ENCODE results near the gene CCT7. TPM values are rescaled to one million over a fixed set of nuclear protein-coding genes. Genes with fewer than 3 reads are reported as not detected.

Gene CCT7
- total and polyA plus RNA-seq, 4 experiments from 2014 or later, result 187 to 400 (median 213) TPM

GRCh38 chr2:73292316-73292905, 58.3 kb downstream of the CCT7 start:
- Mint-ChIP-seq H3K27ac (peak overlapping the region in 3 of 7 donors; percentile 45 to 77 (median 46)), H3K36me3 (peaks cover 0 to 1% of the 10 kb centered on the region in 2 donors), H3K4me1 (peaks cover 6 to 22% (median 15%) of the 10 kb centered on the region in 4 donors), H3K9me3 (peaks cover 0 to 2% (median 0%) of the 10 kb centered on the region in 8 donors), H3K4me3 (peak overlapping the region; percentile 6 to 87 (median 74)), H3K27me3 (peaks cover 33 to 39% of the 10 kb centered on the region in 2 donors)
- no peak for DNase-seq
- H3K27ac ChIP-seq (ENCODE audit: low read depth, low read length), result no peak overlapping the region
- ChIA-PET CTCF (ENCODE audit: partially characterized antibody) (interaction anchor here (1.3 to 5.0 kb wide), 2 partner anchors 21 to 58 kb away, joined by 4 to 54 read pairs; partner anchors contain the start of genes CCT7 and PRADC1), POLR2A (ENCODE audit: partially characterized antibody) (interaction anchor here (1.0 to 3.3 kb wide), 2 partner anchors 58 to 93 kb away, joined by 3 to 18 read pairs; partner anchors contain the start of genes ALMS1 and CCT7)
- intact Hi-C loops (cut with micrococcal nuclease), result loop anchor here (5.0 kb wide), 2 partner anchors 80 to 220 kb away; partner anchors contain the start of genes SFXN5 and SMYD5
- no peaks in the 10 kb centered on the region for H3K9me3 ChIP-seq (ENCODE audit: control insufficient read depth in 1 of 2, low read length in 2 of 2)
- H3K27me3 ChIP-seq (ENCODE audit: insufficient read depth, low read length), result peaks cover 27% of the 10 kb centered on the region
- peak overlapping the region in 1 of 2 donors; percentile 55 for H3K4me3 ChIP-seq (ENCODE audit: low read length in 2 of 2)
- H3K36me3 ChIP-seq (ENCODE audit: insufficient read depth, low read length), result no peaks in the 10 kb centered on the region
- H3K4me1 ChIP-seq (ENCODE audit: insufficient read depth, low read length), result peaks cover 28% of the 10 kb centered on the region

- peak in 1 of 5 donors; percentile 28 for DNase-seq
- H3K36me3 ChIP-seq (ENCODE audit: insufficient read depth, low read length), result no peaks in the 10 kb centered on the region
- Mint-ChIP-seq H3K4me1 (peaks cover 6 to 22% (median 15%) of the 10 kb centered on the region in 4 donors), H3K9me3 (peaks cover 0 to 2% (median 0%) of the 10 kb centered on the region in 8 donors), H3K27ac (peak overlapping the region in 3 of 7 donors; percentile 46 to 77 (median 69)), H3K4me3 (peak overlapping the region; percentile 49 to 87 (median 74)), H3K36me3 (peaks cover 0 to 1% of the 10 kb centered on the region in 2 donors), H3K27me3 (peaks cover 38 to 45% of the 10 kb centered on the region in 2 donors)
- no peaks in the 10 kb centered on the region for H3K9me3 ChIP-seq (ENCODE audit: control insufficient read depth in 1 of 2, low read length in 2 of 2)
- peaks cover 30% of the 10 kb centered on the region for H3K27me3 ChIP-seq (ENCODE audit: insufficient read depth, low read length)
- H3K4me1 ChIP-seq (ENCODE audit: insufficient read depth, low read length), result peaks cover 28% of the 10 kb centered on the region
- H3K27ac ChIP-seq (ENCODE audit: low read depth, low read length), result no peak overlapping the region
- intact Hi-C loops (cut with micrococcal nuclease), result loop anchor here (1.0 to 5.0 kb wide), 4 partner anchors 24 to 221 kb away; partner anchors contain the start of genes ALMS1, SFXN5 and SMYD5
- CTCF ChIA-PET (ENCODE audit: partially characterized antibody), result interaction anchor here (1.3 to 5.0 kb wide), 2 partner anchors 21 to 59 kb away, joined by 4 to 54 read pairs; partner anchors contain the start of genes CCT7 and PRADC1
- peak overlapping the region in 1 of 2 donors; percentile 55 for H3K4me3 ChIP-seq (ENCODE audit: low read length in 2 of 2)
- POLR2A ChIA-PET (ENCODE audit: partially characterized antibody), result interaction anchor here (0.6 to 1.2 kb wide), 4 partner anchors 59 to 606 kb away, joined by 3 to 6 read pairs (median 4); partner anchors contain the start of genes ALMS1 and CCT7
Measured at GRCh38 chr2:73292906-73293533, 58.9 kb downstream of the CCT7 start.

- Mint-ChIP-seq H3K27me3 (peaks cover 37 to 42% of the 10 kb centered on the region in 2 donors), H3K27ac (peak within 1 kb of the TSS in 4 of 7 donors; percentile 69 to 77 (median 72)), H3K4me3 (peak within 1 kb of the TSS; percentile 64 to 87 (median 78)), H3K4me1 (peaks cover 6 to 22% (median 15%) of the 10 kb centered on the region in 4 donors), H3K36me3 (peaks cover 0 to 1% of the 10 kb centered on the region in 2 donors), H3K9me3 (peaks cover 0 to 2% (median 0%) of the 10 kb centered on the region in 8 donors)
- Histone ChIP-seq H3K36me3 (ENCODE audit: insufficient read depth, low read length) (no peaks in the 10 kb centered on the region), H3K9me3 (ENCODE audit: control insufficient read depth in 1 of 2, low read length in 2 of 2) (no peaks in the 10 kb centered on the region), H3K4me1 (ENCODE audit: insufficient read depth, low read length) (peaks cover 28% of the 10 kb centered on the region), H3K4me3 (ENCODE audit: low read length in 2 of 2) (peak within 1 kb of the TSS; percentile 55 to 71), H3K27ac (ENCODE audit: low read depth, low read length) (no peak within 1 kb of the TSS), H3K27me3 (ENCODE audit: insufficient read depth, low read length) (peaks cover 30% of the 10 kb centered on the region)
- intact Hi-C loops (cut with micrococcal nuclease), result loop anchor here (1.0 to 5.0 kb wide), 4 partner anchors 24 to 221 kb away; partner anchors contain the start of genes ALMS1, SFXN5 and SMYD5
- ChIA-PET CTCF (ENCODE audit: partially characterized antibody) (interaction anchor here (0.8 to 1.3 kb wide), 2 partner anchors 22 to 82 kb away, joined by 3 to 4 read pairs; no protein-coding TSS in a partner anchor), POLR2A (ENCODE audit: partially characterized antibody) (interaction anchor here (0.6 to 1.2 kb wide), 3 partner anchors 59 to 605 kb away, joined by 3 to 6 read pairs (median 6); partner anchors contain the start of genes ALMS1 and CCT7)
- peak; percentile 90 to 97 (median 92) for DNase-seq
Measured at GRCh38 chr2:73293534-73294171, 59.5 kb downstream of the CCT7 start, which contains the start of gene EGR4. EGR4 (minus strand) TSS chr2:73293548; CDS start chr2:73293317, 231 bp downstream.

GRCh38 chr2:73294239-73294638, 60.1 kb downstream of the CCT7 start:
- CTCF ChIA-PET (ENCODE audit: partially characterized antibody), result interaction anchor here (0.8 kb wide), 1 partner anchor 82 kb away, joined by 3 read pairs; no protein-coding TSS in a partner anchor
- POLR2A ChIA-PET (ENCODE audit: partially characterized antibody), result interaction anchor here (1.2 kb wide), 2 partner anchors 60 to 91 kb away, joined by 6 read pairs; partner anchors contain the start of genes ALMS1 and CCT7
- Mint-ChIP-seq H3K4me1 (peaks cover 6 to 22% (median 15%) of the 10 kb centered on the region in 4 donors), H3K27ac (no peak overlapping the region), H3K4me3 (peak overlapping the region in 1 of 8 donors; percentile 18), H3K36me3 (peaks cover 0 to 1% of the 10 kb centered on the region in 2 donors), H3K27me3 (peaks cover 37 to 39% of the 10 kb centered on the region in 2 donors), H3K9me3 (peaks cover 0 to 2% (median 0%) of the 10 kb centered on the region in 8 donors)
- no peak overlapping the region for H3K4me3 ChIP-seq (ENCODE audit: low read length in 2 of 2)
- no peak overlapping the region for H3K27ac ChIP-seq (ENCODE audit: low read depth, low read length)
- no peaks in the 10 kb centered on the region for H3K9me3 ChIP-seq (ENCODE audit: control insufficient read depth in 1 of 2, low read length in 2 of 2)
- intact Hi-C loops (cut with micrococcal nuclease), result loop anchor here (5.0 kb wide), 2 partner anchors 82 to 222 kb away; partner anchors contain the start of genes SFXN5 and SMYD5
- no peak for DNase-seq
- peaks cover 28% of the 10 kb centered on the region for H3K4me1 ChIP-seq (ENCODE audit: insufficient read depth, low read length)
- H3K27me3 ChIP-seq (ENCODE audit: insufficient read depth, low read length), result peaks cover 30% of the 10 kb centered on the region
- H3K36me3 ChIP-seq (ENCODE audit: insufficient read depth, low read length), result no peaks in the 10 kb centered on the region

- Histone ChIP-seq H3K4me1 (ENCODE audit: insufficient read depth, low read length) (peaks cover 26% of the 10 kb centered on the region), H3K9me3 (ENCODE audit: control insufficient read depth in 1 of 2, low read length in 2 of 2) (no peaks in the 10 kb centered on the region), H3K27ac (ENCODE audit: low read depth, low read length) (no peak overlapping the region), H3K27me3 (ENCODE audit: insufficient read depth, low read length) (peaks cover 30% of the 10 kb centered on the region), H3K36me3 (ENCODE audit: insufficient read depth, low read length) (no peaks in the 10 kb centered on the region), H3K4me3 (ENCODE audit: low read length in 2 of 2) (no peak overlapping the region)
- intact Hi-C loops (cut with micrococcal nuclease), result no loop called here
- Mint-ChIP-seq H3K27me3 (peaks cover 41 to 43% of the 10 kb centered on the region in 2 donors), H3K4me1 (peaks cover 5 to 21% (median 12%) of the 10 kb centered on the region in 4 donors), H3K36me3 (peaks cover 0 to 1% of the 10 kb centered on the region in 2 donors), H3K9me3 (peaks cover 0 to 2% (median 0%) of the 10 kb centered on the region in 8 donors), H3K27ac (no peak overlapping the region), H3K4me3 (peak overlapping the region in 1 of 8 donors; percentile 36)
- no peak for DNase-seq
- CTCF ChIA-PET (ENCODE audit: partially characterized antibody), result no interaction called here
- POLR2A ChIA-PET (ENCODE audit: partially characterized antibody), result no interaction called here
Measured at GRCh38 chr2:73295751-73296400, 61.8 kb downstream of the CCT7 start.

DNA sequence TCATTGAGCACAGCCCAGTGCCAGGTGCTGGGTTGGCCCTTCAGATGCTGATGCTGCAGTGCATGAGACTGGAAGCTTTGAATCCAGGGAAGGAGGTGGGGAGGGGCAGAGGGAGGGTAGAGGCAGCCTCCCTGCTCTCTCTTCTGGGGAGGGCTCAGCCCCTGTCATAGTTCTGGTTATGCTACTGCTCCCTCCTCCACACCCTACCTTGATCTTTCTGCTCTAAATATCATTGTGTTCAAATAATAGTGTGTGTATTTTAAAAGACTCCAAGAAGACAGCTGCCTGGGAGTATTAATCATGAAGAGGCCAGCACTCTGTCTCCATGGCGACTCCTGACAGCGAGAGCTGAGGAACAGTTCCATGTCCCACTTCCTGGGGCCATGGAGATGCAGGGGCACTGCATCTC, 63.0 kb downstream of the CCT7 start:
- Mint-ChIP-seq H3K27ac (no peak overlapping the region), H3K27me3 (peaks cover 44 to 50% of the 10 kb centered on the region in 2 donors), H3K4me3 (no peak overlapping the region), H3K4me1 (peaks cover 0 to 8% (median 5%) of the 10 kb centered on the region in 4 donors), H3K36me3 (no peaks in the 10 kb centered on the region), H3K9me3 (no peaks in the 10 kb centered on the region)
- H3K4me3 ChIP-seq (ENCODE audit: low read length in 2 of 2), result no peak overlapping the region
- H3K4me1 ChIP-seq (ENCODE audit: insufficient read depth, low read length), result peaks cover 15% of the 10 kb centered on the region
- CTCF ChIA-PET (ENCODE audit: partially characterized antibody), result no interaction called here
- DNase-seq, result no peak
- no peaks in the 10 kb centered on the region for H3K36me3 ChIP-seq (ENCODE audit: insufficient read depth, low read length)
- intact Hi-C loops (cut with micrococcal nuclease), result no loop called here
- POLR2A ChIA-PET (ENCODE audit: partially characterized antibody), result no interaction called here
- H3K27ac ChIP-seq (ENCODE audit: low read depth, low read length), result no peak overlapping the region
- no peaks in the 10 kb centered on the region for H3K9me3 ChIP-seq (ENCODE audit: control insufficient read depth in 1 of 2, low read length in 2 of 2)
- H3K27me3 ChIP-seq (ENCODE audit: insufficient read depth, low read length), result peaks cover 25% of the 10 kb centered on the region

Data from CD4-positive, alpha-beta memory T cell (primary cell).